ENCODE measurements around the gene EPHA2.

Gene EPHA2

GRCh38 chr1:16175610-16176553 lies 20.0 kb upstream of the EPHA2 start:
- TF ChIP-seq, protein P1, sequence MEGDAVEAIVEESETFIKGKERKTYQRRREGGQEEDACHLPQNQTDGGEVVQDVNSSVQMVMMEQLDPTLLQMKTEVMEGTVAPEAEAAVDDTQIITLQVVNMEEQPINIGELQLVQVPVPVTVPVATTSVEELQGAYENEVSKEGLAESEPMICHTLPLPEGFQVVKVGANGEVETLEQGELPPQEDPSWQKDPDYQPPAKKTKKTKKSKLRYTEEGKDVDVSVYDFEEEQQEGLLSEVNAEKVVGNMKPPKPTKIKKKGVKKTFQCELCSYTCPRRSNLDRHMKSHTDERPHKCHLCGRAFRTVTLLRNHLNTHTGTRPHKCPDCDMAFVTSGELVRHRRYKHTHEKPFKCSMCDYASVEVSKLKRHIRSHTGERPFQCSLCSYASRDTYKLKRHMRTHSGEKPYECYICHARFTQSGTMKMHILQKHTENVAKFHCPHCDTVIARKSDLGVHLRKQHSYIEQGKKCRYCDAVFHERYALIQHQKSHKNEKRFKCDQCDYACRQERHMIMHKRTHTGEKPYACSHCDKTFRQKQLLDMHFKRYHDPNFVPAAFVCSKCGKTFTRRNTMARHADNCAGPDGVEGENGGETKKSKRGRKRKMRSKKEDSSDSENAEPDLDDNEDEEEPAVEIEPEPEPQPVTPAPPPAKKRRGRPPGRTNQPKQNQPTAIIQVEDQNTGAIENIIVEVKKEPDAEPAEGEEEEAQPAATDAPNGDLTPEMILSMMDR (IDR thresholded peaks at IDR 0.05; ENCODE audit: extremely low read depth, missing control alignments): no peak
- no peak for DNase-seq (ENCODE audit: low spot score)

- no peak for DNase-seq (ENCODE audit: low spot score)
- TF ChIP-seq, protein P1 (IDR thresholded peaks at IDR 0.05; ENCODE audit: extremely low read depth, missing control alignments): no peak
Observed at GRCh38 chr1:16174886-16175598, 19.2 kb upstream of the EPHA2 start.

GRCh38 chr1:16174261-16174868 lies 18.5 kb upstream of the EPHA2 start:
- no peak for DNase-seq (ENCODE audit: low spot score)
- TF ChIP-seq, protein P1 (IDR thresholded peaks at IDR 0.05; ENCODE audit: extremely low read depth, missing control alignments): no peak

GRCh38 chr1:16173447-16174260 lies 17.8 kb upstream of the EPHA2 start:
- no peak for DNase-seq (ENCODE audit: low spot score)
- TF ChIP-seq, protein P1 (IDR thresholded peaks at IDR 0.05; ENCODE audit: extremely low read depth, missing control alignments): no peak

DNA sequence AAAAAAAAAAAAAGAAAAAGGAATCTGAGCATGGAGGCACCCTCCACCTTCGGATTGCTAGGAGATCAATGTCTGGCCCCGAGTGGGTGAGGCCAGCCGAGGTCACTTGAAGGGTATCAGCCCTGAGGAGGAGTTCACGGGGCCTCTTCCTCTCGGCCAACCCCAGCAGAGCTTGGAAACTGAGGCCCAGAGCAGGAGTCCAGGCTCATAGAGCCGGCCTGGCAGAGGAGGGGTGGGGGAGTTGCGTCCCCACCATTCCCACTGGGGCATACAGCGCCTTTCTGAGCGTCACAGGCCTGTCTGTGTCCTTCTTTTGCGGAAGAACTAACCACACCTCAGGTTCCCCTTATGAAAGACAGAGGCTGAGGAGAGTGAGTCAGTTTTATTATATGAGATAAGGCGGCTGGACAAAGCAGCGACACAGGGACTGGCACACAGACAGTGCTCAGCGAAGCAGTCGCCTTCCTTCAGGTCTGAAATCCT lies 17.1 kb upstream of the EPHA2 start:
- no peak for DNase-seq (ENCODE audit: low spot score)
- TF ChIP-seq, protein P1 (IDR thresholded peaks at IDR 0.05; ENCODE audit: extremely low read depth, missing control alignments): no peak

DNA sequence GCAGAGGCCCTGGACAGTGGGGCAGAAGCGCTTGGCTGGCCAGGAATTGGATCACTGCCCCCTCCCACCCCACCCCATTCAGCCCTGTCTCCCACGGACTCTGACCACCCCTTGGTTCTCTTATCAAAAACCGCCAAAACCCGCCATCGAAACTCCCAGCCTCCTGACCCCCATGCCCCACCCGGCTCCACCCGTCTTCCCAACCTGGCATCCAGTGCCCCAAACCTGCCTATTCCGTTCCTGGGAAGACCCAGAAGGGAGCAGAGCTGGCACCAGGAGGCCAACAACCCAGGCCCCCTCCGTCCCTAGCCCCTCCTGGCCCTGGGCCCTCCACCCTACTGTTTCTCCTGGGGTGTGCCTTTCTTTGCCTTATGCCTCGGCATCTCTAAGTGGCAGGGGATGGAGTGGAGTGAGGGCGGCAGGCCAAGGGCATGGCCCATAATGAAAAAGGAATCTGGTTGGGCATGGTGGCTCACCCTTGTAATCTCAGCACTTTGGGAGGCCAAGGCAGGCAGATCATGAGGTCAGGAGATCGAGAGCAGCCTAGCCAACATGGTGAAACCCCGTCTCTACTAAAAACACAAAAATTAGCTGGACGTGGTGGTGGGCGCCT lies 16.5 kb upstream of the EPHA2 start:
- TF ChIP-seq, protein P1 (IDR thresholded peaks at IDR 0.05; ENCODE audit: extremely low read depth, missing control alignments): no peak
- no peak for DNase-seq (ENCODE audit: low spot score)

All from GM20000 (cell line).